HG03039 (cell line): Measurements from ENCODE around the gene CST9.
"Not testable (repeated sequence)": the region's sequence is repeated elsewhere in the genome, so short reads cannot be mapped to it uniquely, and the experiment has no call there.

ENCODE experiments used
- ATAC-seq: cut with Tn5 transposase; IDR thresholded peaks from one replicate; pipeline ENCODE4 v1.9.1; 2021; ENCODE audit warnings: mild to moderate bottlenecking, moderate library complexity; ENCODE audit not compliant: unreplicated experiment

Gene CST9

GRCh38 chr20:23588434-23589403 lies 17.0 kb downstream of the CST9 start:
- ATAC-seq = no peak

- ATAC-seq = no peak
Measured at GRCh38 chr20:23587631-23588030, 18.1 kb downstream of the CST9 start.

- ATAC-seq = no peak
Measured at GRCh38 chr20:23586735-23587525, 18.8 kb downstream of the CST9 start.

GRCh38 chr20:23585808-23586734 lies 19.6 kb downstream of the CST9 start:
- no peak for ATAC-seq

GRCh38 chr20:23585449-23585807 lies 20.3 kb downstream of the CST9 start:
- no peak for ATAC-seq

GRCh38 chr20:23584434-23585199 lies 21.1 kb downstream of the CST9 start:
- ATAC-seq = no peak

GRCh38 chr20:23583526-23583925 lies 22.2 kb downstream of the CST9 start:
- ATAC-seq = no peak

GRCh38 chr20:23582293-23582692 lies 23.4 kb downstream of the CST9 start:
- ATAC-seq = no peak

GRCh38 chr20:23581833-23582232 lies 23.9 kb downstream of the CST9 start:
- ATAC-seq = not testable (repeated sequence)

GRCh38 chr20:23574977-23575376 lies 30.7 kb downstream of the CST9 start:
- no peak for ATAC-seq

GRCh38 chr20:23570178-23570760 lies 35.4 kb downstream of the CST9 start:
- no peak for ATAC-seq

- ATAC-seq = no peak
Measured at GRCh38 chr20:23569570-23569969, 36.1 kb downstream of the CST9 start.

- no peak for ATAC-seq
Measured at GRCh38 chr20:23568971-23569330, 36.8 kb downstream of the CST9 start.

GRCh38 chr20:23568320-23568970 lies 37.3 kb downstream of the CST9 start, which contains the start of gene CST9L:
CST9L (minus strand) TSS chr20:23568484; CDS start chr20:23568450, 34 bp downstream.
- no peak for ATAC-seq

GRCh38 chr20:23566199-23566932 lies 39.4 kb downstream of the CST9 start:
- ATAC-seq = no peak

- ATAC-seq = no peak
Measured at GRCh38 chr20:23565503-23566045, 40.1 kb downstream of the CST9 start.

GRCh38 chr20:23564927-23565326 lies 40.8 kb downstream of the CST9 start:
- no peak for ATAC-seq

- ATAC-seq = no peak
Measured at GRCh38 chr20:23562721-23563342, 42.9 kb downstream of the CST9 start.
